OCI-LY7 (cell line): ENCODE data around the gene DISC1.

Experiments used
- EZH2phosphoT487 ChIP-seq: fragments of 200-600 bp; sonication (generic); IDR thresholded peaks from 2 replicates; pipeline ENCODE4 v1.6.1; 2018; ENCODE audit warnings: low read depth, borderline replicate concordance, mild to moderate bottlenecking, mixed run types, antibody characterized with exemption, low read length, moderate library complexity, mixed read lengths
- TF ChIP-seq, protein P1 (sequence below): fragments of 200-600 bp; sonication (generic); conservative IDR thresholded peaks from 2 replicates; pipeline ENCODE4 v1.5.1; 2014; ENCODE audit warnings: mild to moderate bottlenecking, antibody characterized with exemption, low read length, moderate library complexity, mixed read lengths

GRCh38 chr1:231778009-231778719, 151.6 kb downstream of the DISC1 start:
- TF ChIP-seq, protein P1, sequence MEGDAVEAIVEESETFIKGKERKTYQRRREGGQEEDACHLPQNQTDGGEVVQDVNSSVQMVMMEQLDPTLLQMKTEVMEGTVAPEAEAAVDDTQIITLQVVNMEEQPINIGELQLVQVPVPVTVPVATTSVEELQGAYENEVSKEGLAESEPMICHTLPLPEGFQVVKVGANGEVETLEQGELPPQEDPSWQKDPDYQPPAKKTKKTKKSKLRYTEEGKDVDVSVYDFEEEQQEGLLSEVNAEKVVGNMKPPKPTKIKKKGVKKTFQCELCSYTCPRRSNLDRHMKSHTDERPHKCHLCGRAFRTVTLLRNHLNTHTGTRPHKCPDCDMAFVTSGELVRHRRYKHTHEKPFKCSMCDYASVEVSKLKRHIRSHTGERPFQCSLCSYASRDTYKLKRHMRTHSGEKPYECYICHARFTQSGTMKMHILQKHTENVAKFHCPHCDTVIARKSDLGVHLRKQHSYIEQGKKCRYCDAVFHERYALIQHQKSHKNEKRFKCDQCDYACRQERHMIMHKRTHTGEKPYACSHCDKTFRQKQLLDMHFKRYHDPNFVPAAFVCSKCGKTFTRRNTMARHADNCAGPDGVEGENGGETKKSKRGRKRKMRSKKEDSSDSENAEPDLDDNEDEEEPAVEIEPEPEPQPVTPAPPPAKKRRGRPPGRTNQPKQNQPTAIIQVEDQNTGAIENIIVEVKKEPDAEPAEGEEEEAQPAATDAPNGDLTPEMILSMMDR, result no peak
- no peak for TF ChIP-seq EZH2phosphoT487
